Psoas muscle (tissue), 8 donors: Measurements from ENCODE around the gene COL15A1. TPM values are rescaled to one million over a fixed set of nuclear protein-coding genes. Genes with fewer than 3 reads are reported as not detected.

Source experiments
- ATAC-seq, 4 donors: fragments of 200-7000 bp; cut with Tn5 transposase; one replicate each; pipeline ENCODE4 v1.9.1; 2020; ENCODE audit warnings: moderate library complexity in 3 of 4, mild to moderate bottlenecking in 2 of 4
- DNase-seq, 2 donors: peaks; one replicate each; pipeline ENCODE4 v3.0.0-alpha.2; 2020
- H3K27ac ChIP-seq: fragments of 200-600 bp; one replicate; pipeline ENCODE4 v1.8.0; 2022
- H3K27me3 ChIP-seq, 3 donors: fragments of 200-600 bp in 1 of 3; one replicate each; pipeline versions ENCODE4 v1.6.1 to v1.8.0; 2013 to 2022; ENCODE audit warnings: low read length in 2 of 3, mild to moderate bottlenecking in 2 of 3, moderate library complexity in 1 of 3; ENCODE audit not compliant: insufficient read depth in 3 of 3
- H3K36me3 ChIP-seq, 2 donors: fragments of 200-600 bp in 1 of 2; one replicate each; pipeline versions ENCODE4 v1.6.1 to v1.8.0; 2013 to 2022; ENCODE audit warnings: low read depth in 1 of 2, mild to moderate bottlenecking in 1 of 2, moderate library complexity in 1 of 2; ENCODE audit not compliant: insufficient read depth in 1 of 2
- H3K4me1 ChIP-seq: fragments of 200-600 bp; one replicate; pipeline ENCODE4 v1.8.0; 2022
- H3K4me3 ChIP-seq: fragments of 200-600 bp; one replicate; pipeline ENCODE4 v1.8.0; 2022; ENCODE audit warnings: mild to moderate bottlenecking
- H3K9me3 ChIP-seq: fragments of 200-600 bp; one replicate; pipeline ENCODE4 v1.8.0; 2022
- WGBS, 3 donors: extraction: QIAGEN DNeasy Blood & Tissue Kit; methylation state at CpG; one replicate each; pipeline versions ENCODE4 v1.1.6 to v1.1.7; 2013; 5-methylcytosine and 5-hydroxymethylcytosine counted together
- intact Hi-C, 2 donors: fragments of 100-400 bp; cut with DNase I; formaldehyde crosslinking; loops; one replicate each; pipeline versions ENCODE4 v1.11.0 to v1.14.2; 2022
- polyA plus RNA-seq, 3 donors: library from polyadenylated mRNA; stranded (reverse); fragments of 200-250 nt; gene quantifications; one replicate each; pipeline ENCODE4 v1.2.3, GENCODE V29; 2013
- total RNA-seq, 4 donors: library from RNA; stranded (reverse); fragmentation: NEBNext Ultra II Directional in 2 of 4; extraction: Animal tissue kit (Norgen Biotek cat#: 25700) in 2 of 4; gene quantifications; one replicate each; pipeline versions ENCODE4 v1.2.1 to v1.2.4, GENCODE V29; 2021 to 2023
- TF ChIP-seq, protein P1 (sequence below): fragments of 200-600 bp; IDR thresholded peaks from one replicate; pipeline ENCODE4 v1.8.0; 2022; ENCODE audit warnings: antibody characterized with exemption
- donor health status: healthy with polysubstance abuse.
- donor health status: DM: no; HTN: no; CAD: no; lungs with moderate emphysema.
- donor health status: Bipolar disorder and iron deficiency.
- donor health status: healthy.
- donor health status: DM: yes; HTN: yes; CAD: no.
- donor health status: DM: no; HTN: no; CAD: no.
- donor health status: DM: no; HTN: no; CAD: no.
- donor health status: DM: yes; HTN: yes; CAD: no.

The COL15A1 gene
- total and polyA plus RNA-seq, 7 donors = 2.9 to 34.7 (median 7.5) TPM

DNA sequence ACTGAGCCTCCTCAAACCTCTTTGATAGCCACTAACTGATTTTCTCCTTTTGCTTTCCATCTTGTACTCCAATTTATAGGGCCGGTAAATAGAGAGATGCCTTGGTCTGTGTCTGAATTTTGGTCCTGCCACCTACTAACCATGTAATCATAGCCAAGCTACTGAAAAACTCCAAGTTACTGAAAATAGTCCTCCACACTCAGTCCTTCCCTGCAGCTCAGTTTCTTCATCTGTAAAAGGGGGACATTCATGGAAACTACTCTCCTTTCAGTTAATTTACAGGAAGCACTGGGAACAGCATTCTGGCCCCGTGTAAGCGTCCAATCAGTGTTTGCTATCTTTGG lies 131.2 kb downstream of the COL15A1 start:
- Histone ChIP-seq H3K9me3 (no peaks in the 10 kb centered on the region), H3K36me3 (no peaks in the 10 kb centered on the region), H3K4me3 (no peak overlapping the region), H3K27me3 (no peaks in the 10 kb centered on the region), H3K4me1 (no peaks in the 10 kb centered on the region), H3K27ac (no peak overlapping the region)
- ATAC-seq (no peak), DNase-seq (no peak)
- intact Hi-C loops = no loop called here
- WGBS, 3 donors = 41 to 72% (median 50%) methylated on average over 3 of the region's 3 CpGs
- TF ChIP-seq, protein P1, sequence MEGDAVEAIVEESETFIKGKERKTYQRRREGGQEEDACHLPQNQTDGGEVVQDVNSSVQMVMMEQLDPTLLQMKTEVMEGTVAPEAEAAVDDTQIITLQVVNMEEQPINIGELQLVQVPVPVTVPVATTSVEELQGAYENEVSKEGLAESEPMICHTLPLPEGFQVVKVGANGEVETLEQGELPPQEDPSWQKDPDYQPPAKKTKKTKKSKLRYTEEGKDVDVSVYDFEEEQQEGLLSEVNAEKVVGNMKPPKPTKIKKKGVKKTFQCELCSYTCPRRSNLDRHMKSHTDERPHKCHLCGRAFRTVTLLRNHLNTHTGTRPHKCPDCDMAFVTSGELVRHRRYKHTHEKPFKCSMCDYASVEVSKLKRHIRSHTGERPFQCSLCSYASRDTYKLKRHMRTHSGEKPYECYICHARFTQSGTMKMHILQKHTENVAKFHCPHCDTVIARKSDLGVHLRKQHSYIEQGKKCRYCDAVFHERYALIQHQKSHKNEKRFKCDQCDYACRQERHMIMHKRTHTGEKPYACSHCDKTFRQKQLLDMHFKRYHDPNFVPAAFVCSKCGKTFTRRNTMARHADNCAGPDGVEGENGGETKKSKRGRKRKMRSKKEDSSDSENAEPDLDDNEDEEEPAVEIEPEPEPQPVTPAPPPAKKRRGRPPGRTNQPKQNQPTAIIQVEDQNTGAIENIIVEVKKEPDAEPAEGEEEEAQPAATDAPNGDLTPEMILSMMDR = no peak

DNA sequence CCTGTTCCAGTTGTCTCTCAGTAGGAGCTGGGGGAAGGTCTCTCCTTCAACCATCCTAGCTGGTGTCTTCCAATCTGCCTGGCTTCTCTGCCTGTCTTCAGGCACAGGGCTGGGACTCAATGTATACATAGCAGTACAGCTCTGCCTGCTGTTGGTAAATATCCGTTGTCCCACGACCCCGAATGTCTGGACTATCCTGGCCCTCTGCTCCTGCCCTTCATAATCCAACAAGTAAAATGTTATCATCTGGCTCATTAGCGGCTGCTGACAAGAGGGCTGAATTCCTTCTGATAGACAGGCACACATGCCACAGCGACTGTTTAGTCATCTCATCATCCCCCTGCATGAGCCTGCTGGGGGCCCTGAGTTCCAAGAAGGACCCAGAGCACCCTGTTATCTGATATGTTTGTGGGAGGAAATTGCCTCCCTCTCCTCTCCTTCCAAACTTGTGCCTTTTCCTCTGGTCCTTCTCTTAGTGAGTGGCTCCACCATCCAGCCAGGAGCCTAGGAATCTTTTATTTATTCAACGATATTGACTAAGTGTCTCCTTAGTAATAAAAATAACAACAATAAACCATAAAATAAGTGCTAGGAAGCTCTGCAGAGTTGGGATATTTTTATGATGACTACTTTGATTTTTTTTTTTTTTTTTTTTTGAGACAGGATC lies 131.7 kb downstream of the COL15A1 start:
- Histone ChIP-seq H3K4me1 (no peaks in the 10 kb centered on the region), H3K27ac (no peak overlapping the region)
- ATAC-seq = peak in 1 of 4 donors; percentile 35

DNA sequence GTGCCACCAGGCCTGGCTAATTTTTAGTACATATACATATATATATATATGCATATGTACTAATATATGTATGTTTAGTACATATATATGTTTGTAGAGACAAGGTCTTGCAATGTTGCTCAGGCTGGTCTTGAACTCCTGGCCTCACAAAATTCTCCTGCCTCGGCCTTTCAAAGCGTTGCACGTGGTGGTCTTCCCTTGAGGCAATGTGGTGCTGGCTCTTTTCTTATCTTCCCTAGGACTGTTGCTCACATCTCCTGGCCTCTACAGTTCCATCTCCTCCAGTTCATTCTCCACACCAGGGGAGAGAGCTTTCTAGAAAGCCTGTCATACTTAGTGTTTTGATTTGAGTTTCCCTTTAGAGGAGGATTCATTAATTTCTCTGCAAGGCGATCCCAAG lies 132.3 kb downstream of the COL15A1 start:
- Histone ChIP-seq H3K4me1 (no peaks in the 10 kb centered on the region), H3K27me3 (peaks cover 0 to 4% (median 0%) of the 10 kb centered on the region in 3 donors), H3K9me3 (no peaks in the 10 kb centered on the region), H3K4me3 (no peak overlapping the region), H3K27ac (no peak overlapping the region), H3K36me3 (no peaks in the 10 kb centered on the region)
- WGBS, 3 donors = 73 to 90% (median 84%) methylated on average over 4 of the region's 4 CpGs
- no peak for ATAC-seq
- intact Hi-C loops = no loop called here
- TF ChIP-seq, protein P1 = no peak
- no peak for DNase-seq

More for the DNA sequence above, 131.7 kb downstream of the COL15A1 start:
- TF ChIP-seq, protein P1 = no peak
- Histone ChIP-seq H3K27me3 (no peaks in the 10 kb centered on the region), H3K9me3 (no peaks in the 10 kb centered on the region), H3K4me3 (no peak overlapping the region), H3K36me3 (no peaks in the 10 kb centered on the region)
- intact Hi-C loops = no loop called here
- WGBS, 3 donors = 21 to 49% (median 25%) methylated on average over 6 of the region's 6 CpGs
- no peak for DNase-seq

DNA sequence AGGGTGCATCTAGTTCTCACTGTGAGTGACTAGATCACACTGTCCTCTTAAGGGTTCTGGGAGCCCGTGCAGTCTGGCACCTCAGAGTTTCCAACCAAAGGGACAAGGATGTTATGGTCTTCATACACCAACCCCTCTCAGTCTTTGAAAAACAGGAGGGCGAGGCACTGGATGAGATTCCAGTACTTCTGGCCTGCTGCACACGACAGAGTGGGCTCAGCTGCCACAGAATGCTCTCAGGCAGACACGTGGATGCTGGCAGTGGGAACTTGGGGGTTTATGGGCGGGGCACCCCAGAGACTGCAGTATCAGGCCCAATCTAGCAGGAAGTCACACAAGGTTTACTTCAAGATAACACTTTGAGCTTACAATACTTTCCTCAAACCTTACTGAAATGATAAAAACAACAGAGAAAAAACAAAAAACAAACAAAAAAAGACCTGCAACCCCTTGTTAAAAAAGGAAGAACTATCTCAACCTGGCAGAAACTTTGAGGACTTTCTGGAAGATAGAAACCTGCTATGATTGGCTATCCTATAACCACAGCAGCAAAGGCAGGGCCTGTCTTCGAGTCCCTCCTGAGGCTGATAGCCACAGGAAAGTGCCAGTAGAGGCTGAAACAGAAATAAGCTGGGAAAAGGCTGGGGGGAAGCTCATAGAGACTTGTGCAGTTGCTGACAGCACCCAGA lies 132.9 kb downstream of the COL15A1 start:
- TF ChIP-seq, protein P1 = no peak
- ATAC-seq = no peak
- Histone ChIP-seq H3K27me3 (peaks cover 0 to 4% (median 0%) of the 10 kb centered on the region in 3 donors), H3K36me3 (no peaks in the 10 kb centered on the region), H3K9me3 (no peaks in the 10 kb centered on the region), H3K4me3 (no peak overlapping the region), H3K27ac (no peak overlapping the region), H3K4me1 (no peaks in the 10 kb centered on the region)
- intact Hi-C loops = no loop called here
- WGBS, 3 donors = 31 to 42% (median 32%) methylated on average over 6 of the region's 6 CpGs
- DNase-seq = no peak
